Measurements from ENCODE around the gene TMTC2.

TMTC2 gene

GRCh38 chr12:82883394-82884355, 197.0 kb downstream of the TMTC2 start:
- in situ Hi-C loops (cut with MboI; ENCODE audit: low pct_unique_long_range_greater_than_20kb, low sequenced_read_pairs, unreplicated experiment), result no loop called here
- no peak for TF ChIP-seq CTCF (IDR thresholded peaks at IDR 0.05; ENCODE audit: extremely low read depth, insufficient read depth, missing control alignments)
- DNase-seq (ENCODE audit: low spot score), result no peak

DNA sequence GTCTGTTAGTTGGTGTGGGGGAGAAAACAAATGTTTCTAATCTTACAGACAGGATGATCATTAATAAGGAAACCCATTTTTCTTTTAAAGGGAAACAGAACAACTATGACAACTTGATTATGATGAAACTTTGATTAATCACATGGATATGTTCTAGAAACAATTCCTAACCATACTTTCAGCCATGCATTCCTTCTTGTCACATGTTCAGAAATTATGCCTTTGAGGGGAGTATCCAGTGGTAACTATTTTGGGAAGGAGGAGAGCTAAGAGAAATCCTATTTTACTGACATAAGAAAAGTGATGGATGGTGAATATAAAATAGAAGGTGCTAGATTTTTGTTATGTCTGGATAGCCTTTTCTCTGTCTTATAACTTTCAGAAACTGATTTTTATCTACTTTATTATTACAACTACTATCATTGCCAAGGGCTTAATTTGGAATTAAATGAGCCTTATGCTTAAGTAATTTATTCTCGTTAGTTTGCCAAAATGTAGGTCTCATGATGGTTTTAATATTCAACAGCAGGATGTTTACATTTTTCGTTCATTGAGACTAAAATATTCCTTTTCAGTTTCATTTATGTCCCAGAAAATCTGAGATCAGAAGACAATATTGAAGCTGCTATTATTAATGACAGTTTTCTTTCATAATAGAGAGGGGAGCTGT, 200.1 kb downstream of the TMTC2 start:
- DNase-seq (ENCODE audit: low spot score), result no peak
- no peak for TF ChIP-seq CTCF (IDR thresholded peaks at IDR 0.05; ENCODE audit: extremely low read depth, insufficient read depth, missing control alignments)
- in situ Hi-C loops (cut with MboI; ENCODE audit: low pct_unique_long_range_greater_than_20kb, low sequenced_read_pairs, unreplicated experiment), result no loop called here

DNA sequence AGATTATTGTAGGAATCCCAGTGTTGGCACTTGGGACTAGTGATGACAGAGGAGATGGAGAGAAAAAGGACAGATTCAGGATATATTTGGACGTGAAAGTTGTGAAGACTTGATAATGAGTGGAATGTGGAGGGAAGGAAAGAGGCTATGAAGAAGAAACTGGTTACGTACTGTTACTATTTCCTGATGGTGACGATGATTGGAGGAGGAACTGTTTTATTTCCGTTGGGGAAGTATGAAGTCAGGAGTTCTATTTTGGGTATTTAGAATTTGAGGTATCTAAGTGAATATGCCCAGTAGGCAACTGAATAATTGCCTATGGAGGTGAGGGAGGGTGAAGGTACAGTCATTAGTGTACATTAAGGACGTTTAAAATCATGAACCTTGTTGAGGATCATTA, 207.2 kb downstream of the TMTC2 start:
- DNase-seq (ENCODE audit: low spot score), result no peak
- TF ChIP-seq CTCF (IDR thresholded peaks at IDR 0.05; ENCODE audit: extremely low read depth, insufficient read depth, missing control alignments), result no peak
- in situ Hi-C loops (cut with MboI; ENCODE audit: low pct_unique_long_range_greater_than_20kb, low sequenced_read_pairs, unreplicated experiment), result no loop called here

GRCh38 chr12:82896277-82896676, 209.6 kb downstream of the TMTC2 start:
- TF ChIP-seq CTCF (IDR thresholded peaks at IDR 0.05; ENCODE audit: extremely low read depth, insufficient read depth, missing control alignments), result no peak
- in situ Hi-C loops (cut with MboI; ENCODE audit: low pct_unique_long_range_greater_than_20kb, low sequenced_read_pairs, unreplicated experiment), result no loop called here
- DNase-seq (ENCODE audit: low spot score), result no peak

- in situ Hi-C loops (cut with MboI; ENCODE audit: low pct_unique_long_range_greater_than_20kb, low sequenced_read_pairs, unreplicated experiment), result no loop called here
- no peak for TF ChIP-seq CTCF (IDR thresholded peaks at IDR 0.05; ENCODE audit: extremely low read depth, insufficient read depth, missing control alignments)
Observed at GRCh38 chr12:82896979-82897378, 210.3 kb downstream of the TMTC2 start.

DNA sequence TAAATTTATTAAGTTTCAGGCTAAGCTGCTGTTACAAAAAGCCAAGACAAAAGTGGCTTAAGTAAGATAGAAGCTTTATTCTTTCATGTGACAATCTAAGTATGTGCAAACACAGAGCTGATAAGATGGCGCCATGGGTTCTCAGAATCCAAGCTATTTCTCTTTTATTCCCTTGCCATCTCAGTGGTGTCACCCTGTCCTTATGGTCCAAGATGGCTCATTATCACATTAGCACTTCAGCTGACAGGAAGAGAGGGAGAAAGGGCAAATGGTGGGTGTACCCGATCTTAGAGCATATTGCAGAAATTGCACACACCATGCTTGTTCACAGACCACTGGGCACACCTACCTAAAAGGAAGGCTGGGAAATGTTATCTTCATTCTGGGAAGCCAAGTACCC, 211.7 kb downstream of the TMTC2 start:
- in situ Hi-C loops (cut with MboI; ENCODE audit: low pct_unique_long_range_greater_than_20kb, low sequenced_read_pairs, unreplicated experiment), result no loop called here
- no peak for DNase-seq (ENCODE audit: low spot score)
- no peak for TF ChIP-seq CTCF (IDR thresholded peaks at IDR 0.05; ENCODE audit: extremely low read depth, insufficient read depth, missing control alignments)

More at GRCh38 chr12:82896979-82897378, 210.3 kb downstream of the TMTC2 start:
- DNase-seq (ENCODE audit: low spot score), result no peak
